ENCODE measurements around the gene KIZ.

Gene KIZ

GRCh38 chr20:21104921-21105320 is 21.0 kb upstream of the KIZ start:
- no peak overlapping the region for H3K4me3 ChIP-seq (ENCODE audit: low read depth in 1 of 2, low read length in 2 of 2)
- H3K27ac ChIP-seq (ENCODE audit: low read depth, low read length), result no peak overlapping the region
- peaks cover 23 to 31% of the 10 kb centered on the region in 2 donors for H3K4me1 ChIP-seq (ENCODE audit: control insufficient read depth in 1 of 2, insufficient read depth in 2 of 2, low read length in 2 of 2)
- no peaks in the 10 kb centered on the region for H3K9me3 ChIP-seq (ENCODE audit: control insufficient read depth in 1 of 2, low read length in 2 of 2)
- H3K36me3 ChIP-seq (ENCODE audit: control insufficient read depth in 1 of 2, insufficient read depth in 2 of 2, low read length in 2 of 2), result no peaks in the 10 kb centered on the region
- peaks cover 68 to 90% of the 10 kb centered on the region in 2 donors for H3K27me3 ChIP-seq (ENCODE audit: control insufficient read depth in 1 of 2, insufficient read depth in 2 of 2, low read length in 2 of 2)
- no peak overlapping the region for H3K9ac ChIP-seq (ENCODE audit: low read depth in 1 of 2, low read length in 2 of 2)

DNA sequence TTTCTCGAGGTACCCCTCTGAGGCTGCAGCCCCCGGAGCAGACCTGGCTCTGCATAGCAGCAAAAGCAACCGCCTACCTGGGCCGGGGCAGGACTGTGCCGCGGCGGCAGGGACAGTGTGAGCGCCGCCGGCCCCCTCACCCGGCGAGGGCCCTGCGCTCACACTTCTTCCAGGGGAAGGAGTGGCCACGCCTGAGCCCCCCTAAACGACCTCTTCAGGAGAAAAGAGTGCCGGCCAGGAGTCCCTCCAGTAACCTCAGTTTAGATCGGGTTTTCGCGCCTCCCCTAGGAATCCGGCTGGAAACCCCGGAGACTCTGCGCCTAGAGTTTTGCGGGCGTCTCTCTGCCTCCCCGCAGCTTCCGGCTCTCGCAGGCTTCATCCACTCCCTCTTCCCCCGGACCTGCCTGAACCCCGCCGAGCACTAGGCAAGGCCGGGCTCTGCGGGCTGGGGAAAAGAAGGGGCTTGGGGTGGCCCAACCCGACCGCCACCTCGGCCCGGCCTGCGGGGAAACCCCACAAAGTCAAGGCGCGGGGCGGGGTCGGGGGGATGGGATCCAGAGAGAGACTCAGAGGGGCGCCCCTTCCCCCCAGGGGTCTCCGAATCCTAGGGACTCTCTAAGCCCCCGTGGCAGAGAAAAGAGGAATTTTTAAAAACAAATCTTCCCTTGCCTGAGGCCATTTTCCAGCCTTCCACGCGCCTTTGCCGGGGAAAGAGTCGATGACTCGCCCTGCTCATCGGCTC is 20.3 kb upstream of the KIZ start:
- H3K36me3 ChIP-seq (ENCODE audit: control insufficient read depth in 1 of 2, insufficient read depth in 2 of 2, low read length in 2 of 2), result no peaks in the 10 kb centered on the region
- no peaks in the 10 kb centered on the region for H3K9me3 ChIP-seq (ENCODE audit: control insufficient read depth in 1 of 2, low read length in 2 of 2)
- H3K4me1 ChIP-seq (ENCODE audit: control insufficient read depth in 1 of 2, insufficient read depth in 2 of 2, low read length in 2 of 2), result peaks cover 20 to 28% of the 10 kb centered on the region in 2 donors
- H3K27ac ChIP-seq (ENCODE audit: low read depth, low read length), result no peak overlapping the region
- H3K27me3 ChIP-seq (ENCODE audit: control insufficient read depth in 1 of 2, insufficient read depth in 2 of 2, low read length in 2 of 2), result peaks cover 68 to 84% of the 10 kb centered on the region in 2 donors
- H3K4me3 ChIP-seq (ENCODE audit: low read depth in 1 of 2, low read length in 2 of 2), result no peak overlapping the region
- no peak overlapping the region for H3K9ac ChIP-seq (ENCODE audit: low read depth in 1 of 2, low read length in 2 of 2)

- peaks cover 60 to 76% of the 10 kb centered on the region in 2 donors for H3K27me3 ChIP-seq (ENCODE audit: control insufficient read depth in 1 of 2, insufficient read depth in 2 of 2, low read length in 2 of 2)
- H3K9ac ChIP-seq (ENCODE audit: low read depth in 1 of 2, low read length in 2 of 2), result no peak within 1 kb of the TSS
- H3K4me3 ChIP-seq (ENCODE audit: low read depth in 1 of 2, low read length in 2 of 2), result no peak within 1 kb of the TSS
Observed at GRCh38 chr20:21106171-21107017, 19.5 kb upstream of the KIZ start, which contains the start of gene LINC00237. LINC00237 (minus strand) TSS chr20:21106358.

DNA sequence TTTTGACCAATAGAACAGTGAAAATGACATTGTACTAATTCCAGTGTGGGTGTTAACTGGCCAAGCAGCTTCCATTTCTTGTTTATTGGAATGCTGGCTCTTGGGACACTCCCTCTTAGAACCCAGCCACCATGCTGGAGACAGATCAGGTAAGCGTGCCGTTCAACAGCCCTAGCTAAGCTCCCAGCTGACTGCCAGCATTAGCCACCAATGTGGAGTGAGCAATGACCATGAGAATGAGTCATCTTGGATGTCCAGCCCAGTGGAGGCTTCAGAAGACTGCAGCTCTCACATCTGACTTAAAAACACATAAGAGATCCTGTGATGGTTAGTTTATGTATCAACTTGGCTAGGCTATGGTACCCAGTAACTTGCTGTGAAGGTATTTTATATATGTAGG is 16.7 kb upstream of the KIZ start:
- H3K9ac ChIP-seq (ENCODE audit: low read depth in 1 of 2, low read length in 2 of 2), result no peak overlapping the region
- H3K27ac ChIP-seq (ENCODE audit: low read depth, low read length), result no peak overlapping the region
- no peaks in the 10 kb centered on the region for H3K36me3 ChIP-seq (ENCODE audit: control insufficient read depth in 1 of 2, insufficient read depth in 2 of 2, low read length in 2 of 2)
- peaks cover 0 to 4% of the 10 kb centered on the region in 2 donors for H3K4me1 ChIP-seq (ENCODE audit: control insufficient read depth in 1 of 2, insufficient read depth in 2 of 2, low read length in 2 of 2)
- no peaks in the 10 kb centered on the region for H3K9me3 ChIP-seq (ENCODE audit: control insufficient read depth in 1 of 2, low read length in 2 of 2)
- H3K4me3 ChIP-seq (ENCODE audit: low read depth in 1 of 2, low read length in 2 of 2), result no peak overlapping the region
- H3K27me3 ChIP-seq (ENCODE audit: control insufficient read depth in 1 of 2, insufficient read depth in 2 of 2, low read length in 2 of 2), result peaks cover 40 to 56% of the 10 kb centered on the region in 2 donors

More at GRCh38 chr20:21106171-21107017, 19.5 kb upstream of the KIZ start, which contains the start of gene LINC00237:
- H3K36me3 ChIP-seq (ENCODE audit: control insufficient read depth in 1 of 2, insufficient read depth in 2 of 2, low read length in 2 of 2), result no peaks in the 10 kb centered on the region
- H3K9me3 ChIP-seq (ENCODE audit: control insufficient read depth in 1 of 2, low read length in 2 of 2), result no peaks in the 10 kb centered on the region
- no peak within 1 kb of the TSS for H3K27ac ChIP-seq (ENCODE audit: low read depth, low read length)
- peaks cover 16 to 20% of the 10 kb centered on the region in 2 donors for H3K4me1 ChIP-seq (ENCODE audit: control insufficient read depth in 1 of 2, insufficient read depth in 2 of 2, low read length in 2 of 2)

DNA sequence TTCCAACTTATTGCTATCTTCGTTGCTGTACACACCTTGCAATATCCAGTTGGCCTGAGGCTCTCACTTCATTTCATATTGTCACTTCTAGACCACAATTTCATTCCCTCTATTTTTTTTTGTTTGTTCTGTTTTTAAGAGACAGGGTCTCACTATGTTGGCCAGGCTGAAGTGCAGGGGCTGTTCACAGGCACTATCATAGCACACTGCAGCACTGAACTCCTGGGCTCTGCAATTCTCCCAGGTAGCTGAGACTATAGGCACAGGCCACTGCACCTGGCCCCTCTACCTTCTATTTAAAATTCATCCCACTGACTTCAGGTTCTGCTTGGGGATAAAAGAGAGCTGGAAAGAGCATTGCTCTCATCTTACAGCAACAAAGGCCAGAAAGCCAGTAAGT is 15.1 kb upstream of the KIZ start:
- no peaks in the 10 kb centered on the region for H3K9me3 ChIP-seq (ENCODE audit: control insufficient read depth in 1 of 2, low read length in 2 of 2)
- H3K27me3 ChIP-seq (ENCODE audit: control insufficient read depth in 1 of 2, insufficient read depth in 2 of 2, low read length in 2 of 2), result peaks cover 27 to 40% of the 10 kb centered on the region in 2 donors
- H3K36me3 ChIP-seq (ENCODE audit: control insufficient read depth in 1 of 2, insufficient read depth in 2 of 2, low read length in 2 of 2), result no peaks in the 10 kb centered on the region
- no peaks in the 10 kb centered on the region for H3K4me1 ChIP-seq (ENCODE audit: control insufficient read depth in 1 of 2, insufficient read depth in 2 of 2, low read length in 2 of 2)
- H3K9ac ChIP-seq (ENCODE audit: low read depth in 1 of 2, low read length in 2 of 2), result no peak overlapping the region
- no peak overlapping the region for H3K27ac ChIP-seq (ENCODE audit: low read depth, low read length)
- no peak overlapping the region for H3K4me3 ChIP-seq (ENCODE audit: low read depth in 1 of 2, low read length in 2 of 2)

DNA sequence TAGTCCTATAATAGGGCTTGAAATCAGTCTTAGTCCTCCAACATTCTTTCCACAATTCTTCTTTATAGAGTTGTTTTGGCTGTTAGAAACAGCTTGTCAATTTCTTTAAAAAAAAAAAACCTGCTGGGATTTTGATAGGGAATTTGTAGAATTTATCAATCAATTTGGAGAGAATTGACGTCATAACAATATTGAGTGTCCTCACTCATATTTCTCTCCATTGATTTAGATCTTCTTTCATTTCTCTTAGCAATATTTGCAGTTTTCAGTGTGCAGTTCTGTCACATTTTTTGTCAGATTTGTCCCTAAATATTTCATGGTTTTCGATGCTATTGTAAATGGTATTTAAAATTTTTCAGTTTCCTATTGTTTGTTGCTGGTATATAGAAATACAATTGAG is 14.5 kb upstream of the KIZ start:
- Histone ChIP-seq H3K36me3 (ENCODE audit: control insufficient read depth in 1 of 2, insufficient read depth in 2 of 2, low read length in 2 of 2) (no peaks in the 10 kb centered on the region), H3K27ac (ENCODE audit: low read depth, low read length) (no peak overlapping the region), H3K27me3 (ENCODE audit: control insufficient read depth in 1 of 2, insufficient read depth in 2 of 2, low read length in 2 of 2) (peaks cover 22 to 34% of the 10 kb centered on the region in 2 donors), H3K9ac (ENCODE audit: low read depth in 1 of 2, low read length in 2 of 2) (no peak overlapping the region), H3K9me3 (ENCODE audit: control insufficient read depth in 1 of 2, low read length in 2 of 2) (no peaks in the 10 kb centered on the region), H3K4me3 (ENCODE audit: low read depth in 1 of 2, low read length in 2 of 2) (no peak overlapping the region), H3K4me1 (ENCODE audit: control insufficient read depth in 1 of 2, insufficient read depth in 2 of 2, low read length in 2 of 2) (no peaks in the 10 kb centered on the region)

GRCh38 chr20:21113697-21114096 is 12.2 kb upstream of the KIZ start:
- Histone ChIP-seq H3K9me3 (ENCODE audit: control insufficient read depth in 1 of 2, low read length in 2 of 2) (no peaks in the 10 kb centered on the region), H3K4me3 (ENCODE audit: low read depth in 1 of 2, low read length in 2 of 2) (no peak overlapping the region), H3K27ac (ENCODE audit: low read depth, low read length) (no peak overlapping the region), H3K4me1 (ENCODE audit: control insufficient read depth in 1 of 2, insufficient read depth in 2 of 2, low read length in 2 of 2) (no peaks in the 10 kb centered on the region), H3K9ac (ENCODE audit: low read depth in 1 of 2, low read length in 2 of 2) (no peak overlapping the region), H3K36me3 (ENCODE audit: control insufficient read depth in 1 of 2, insufficient read depth in 2 of 2, low read length in 2 of 2) (no peaks in the 10 kb centered on the region), H3K27me3 (ENCODE audit: control insufficient read depth in 1 of 2, insufficient read depth in 2 of 2, low read length in 2 of 2) (peaks cover 10 to 21% of the 10 kb centered on the region in 2 donors)

GRCh38 chr20:21114584-21114983 is 11.3 kb upstream of the KIZ start:
- H3K27me3 ChIP-seq (ENCODE audit: control insufficient read depth in 1 of 2, insufficient read depth in 2 of 2, low read length in 2 of 2), result peaks cover 6 to 16% of the 10 kb centered on the region in 2 donors
- H3K9me3 ChIP-seq (ENCODE audit: control insufficient read depth in 1 of 2, low read length in 2 of 2), result no peaks in the 10 kb centered on the region
- H3K27ac ChIP-seq (ENCODE audit: low read depth, low read length), result no peak overlapping the region
- H3K36me3 ChIP-seq (ENCODE audit: control insufficient read depth in 1 of 2, insufficient read depth in 2 of 2, low read length in 2 of 2), result no peaks in the 10 kb centered on the region
- H3K9ac ChIP-seq (ENCODE audit: low read depth in 1 of 2, low read length in 2 of 2), result no peak overlapping the region
- no peak overlapping the region for H3K4me3 ChIP-seq (ENCODE audit: low read depth in 1 of 2, low read length in 2 of 2)
- H3K4me1 ChIP-seq (ENCODE audit: control insufficient read depth in 1 of 2, insufficient read depth in 2 of 2, low read length in 2 of 2), result no peaks in the 10 kb centered on the region

GRCh38 chr20:21117521-21117920 is 8.4 kb upstream of the KIZ start:
- H3K4me3 ChIP-seq (ENCODE audit: low read depth in 1 of 2, low read length in 2 of 2), result no peak overlapping the region
- H3K27ac ChIP-seq (ENCODE audit: low read depth, low read length), result no peak overlapping the region
- peaks cover 6 to 8% of the 10 kb centered on the region in 2 donors for H3K27me3 ChIP-seq (ENCODE audit: control insufficient read depth in 1 of 2, insufficient read depth in 2 of 2, low read length in 2 of 2)
- H3K9me3 ChIP-seq (ENCODE audit: control insufficient read depth in 1 of 2, low read length in 2 of 2), result no peaks in the 10 kb centered on the region
- H3K4me1 ChIP-seq (ENCODE audit: control insufficient read depth in 1 of 2, insufficient read depth in 2 of 2, low read length in 2 of 2), result no peaks in the 10 kb centered on the region
- no peaks in the 10 kb centered on the region for H3K36me3 ChIP-seq (ENCODE audit: control insufficient read depth in 1 of 2, insufficient read depth in 2 of 2, low read length in 2 of 2)
- no peak overlapping the region for H3K9ac ChIP-seq (ENCODE audit: low read depth in 1 of 2, low read length in 2 of 2)

DNA sequence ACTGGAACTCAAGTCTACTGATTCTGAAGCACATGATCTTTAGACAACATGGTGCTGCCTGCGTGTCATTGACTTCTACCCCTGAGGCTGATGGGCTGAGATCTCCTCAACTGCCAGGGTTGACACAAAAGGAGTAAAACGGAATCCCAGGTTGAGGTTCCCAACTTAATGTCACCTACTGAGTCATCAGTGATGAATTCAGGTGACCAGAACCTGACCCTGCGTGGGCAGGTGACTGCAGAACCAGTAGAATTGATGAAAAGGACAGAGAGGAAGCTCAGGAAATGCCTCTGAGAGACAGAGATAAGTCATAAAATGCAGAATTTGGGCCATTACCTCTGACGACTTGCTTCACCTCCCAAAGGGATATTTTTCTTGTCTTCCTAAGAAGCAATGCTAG is 7.7 kb upstream of the KIZ start:
- H3K27ac ChIP-seq (ENCODE audit: low read depth, low read length), result no peak overlapping the region
- no peak overlapping the region for H3K4me3 ChIP-seq (ENCODE audit: low read depth in 1 of 2, low read length in 2 of 2)
- no peaks in the 10 kb centered on the region for H3K36me3 ChIP-seq (ENCODE audit: control insufficient read depth in 1 of 2, insufficient read depth in 2 of 2, low read length in 2 of 2)
- H3K27me3 ChIP-seq (ENCODE audit: control insufficient read depth in 1 of 2, insufficient read depth in 2 of 2, low read length in 2 of 2), result peaks cover 6 to 8% of the 10 kb centered on the region in 2 donors
- H3K4me1 ChIP-seq (ENCODE audit: control insufficient read depth in 1 of 2, insufficient read depth in 2 of 2, low read length in 2 of 2), result no peaks in the 10 kb centered on the region
- no peak overlapping the region for H3K9ac ChIP-seq (ENCODE audit: low read depth in 1 of 2, low read length in 2 of 2)
- H3K9me3 ChIP-seq (ENCODE audit: control insufficient read depth in 1 of 2, low read length in 2 of 2), result no peaks in the 10 kb centered on the region

Measured in duodenal mucosa (tissue), 2 donors.